Muscle layer of colon (tissue), 2 donors: ENCODE measurements around the gene LPCAT3.

Source experiments
- H3K27ac ChIP-seq: one replicate; pipeline ENCODE4 v1.7.0; 2013; ENCODE audit warnings: low read depth, mild to moderate bottlenecking, low read length, moderate library complexity
- H3K27me3 ChIP-seq, 2 donors: one replicate each; pipeline ENCODE4 v1.7.0; 2013; ENCODE audit warnings: low read length in 2 of 2, mild to moderate bottlenecking in 2 of 2; ENCODE audit not compliant: insufficient read depth in 2 of 2, control insufficient read depth in 1 of 2
- H3K36me3 ChIP-seq: one replicate; pipeline ENCODE4 v1.7.0; 2013; ENCODE audit warnings: mild to moderate bottlenecking, low read length; ENCODE audit not compliant: insufficient read depth
- H3K4me1 ChIP-seq: one replicate; pipeline ENCODE4 v1.7.0; 2013; ENCODE audit warnings: mild to moderate bottlenecking, low read length; ENCODE audit not compliant: insufficient read depth
- H3K4me3 ChIP-seq, 2 donors: one replicate each; pipeline ENCODE4 v1.7.0; 2013; ENCODE audit warnings: low read length in 2 of 2, low read depth in 1 of 2, mild to moderate bottlenecking in 1 of 2, moderate library complexity in 1 of 2
- H3K9ac ChIP-seq: one replicate; pipeline ENCODE4 v1.7.0; 2013; ENCODE audit warnings: low read length
- H3K9me3 ChIP-seq: one replicate; pipeline ENCODE4 v1.7.0; 2013; ENCODE audit warnings: mild to moderate bottlenecking, low read length
- donor health status: abdominal sarcoma.
- donor health status: Adenocarcinoma of cecum.

Gene LPCAT3

GRCh38 chr12:7034464-7034863 is 16.2 kb upstream of the LPCAT3 start:
- Histone ChIP-seq H3K4me3 (no peak overlapping the region), H3K9me3 (no peaks in the 10 kb centered on the region), H3K27ac (no peak overlapping the region), H3K27me3 (no peaks in the 10 kb centered on the region), H3K36me3 (no peaks in the 10 kb centered on the region), H3K9ac (no peak overlapping the region), H3K4me1 (no peaks in the 10 kb centered on the region)

GRCh38 chr12:7032990-7033389 is 14.7 kb upstream of the LPCAT3 start:
- H3K4me3 ChIP-seq = no peak overlapping the region
- H3K4me1 ChIP-seq = no peaks in the 10 kb centered on the region
- no peaks in the 10 kb centered on the region for H3K9me3 ChIP-seq
- H3K9ac ChIP-seq = no peak overlapping the region
- no peaks in the 10 kb centered on the region for H3K27me3 ChIP-seq
- no peak overlapping the region for H3K27ac ChIP-seq
- no peaks in the 10 kb centered on the region for H3K36me3 ChIP-seq

DNA sequence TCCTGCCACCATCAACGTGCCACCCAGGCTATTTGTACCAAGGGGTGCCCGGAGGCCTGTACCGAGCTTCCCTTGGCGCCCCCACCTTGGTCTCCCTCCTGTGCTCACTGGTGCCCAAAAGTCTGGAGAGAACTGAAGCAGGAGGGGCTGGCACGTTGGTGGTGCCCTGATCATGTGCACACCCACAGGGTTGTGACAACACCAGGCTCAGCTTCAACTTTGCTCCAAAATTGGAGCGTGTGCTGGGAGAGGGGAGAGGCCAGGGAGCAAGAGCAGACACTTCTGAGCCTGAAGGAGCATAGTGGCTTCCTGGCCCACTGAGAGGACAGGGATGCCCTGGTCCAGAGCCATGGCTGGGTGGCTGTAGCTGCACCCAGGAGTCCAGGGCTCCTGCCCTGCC is 13.0 kb upstream of the LPCAT3 start:
- Histone ChIP-seq H3K9ac (no peak overlapping the region), H3K27me3 (no peaks in the 10 kb centered on the region), H3K36me3 (no peaks in the 10 kb centered on the region), H3K9me3 (no peaks in the 10 kb centered on the region), H3K4me1 (no peaks in the 10 kb centered on the region), H3K27ac (no peak overlapping the region), H3K4me3 (no peak overlapping the region)

DNA sequence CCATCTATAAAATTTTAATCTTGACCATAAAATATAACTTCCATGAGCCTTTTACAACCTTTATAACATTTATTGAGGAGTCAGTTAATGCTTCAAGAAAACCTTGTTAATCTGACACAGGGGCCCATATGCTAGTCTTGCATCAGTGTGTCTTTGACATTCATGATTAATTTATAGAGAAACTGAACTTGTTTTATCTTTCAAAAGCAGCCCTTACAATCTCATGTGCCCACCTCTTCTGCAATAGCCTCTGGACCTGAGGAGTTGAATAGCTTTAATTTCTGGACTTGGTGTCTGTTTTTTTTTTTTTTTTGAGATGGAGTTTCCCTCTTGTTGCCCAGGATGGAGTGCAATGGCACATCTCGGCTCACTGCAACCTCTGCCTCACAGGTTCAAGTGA is 8.6 kb upstream of the LPCAT3 start:
- Histone ChIP-seq H3K4me1 (no peaks in the 10 kb centered on the region), H3K4me3 (no peak overlapping the region), H3K9me3 (no peaks in the 10 kb centered on the region), H3K9ac (no peak overlapping the region), H3K36me3 (no peaks in the 10 kb centered on the region), H3K27me3 (no peaks in the 10 kb centered on the region), H3K27ac (no peak overlapping the region)

- Histone ChIP-seq H3K36me3 (no peaks in the 10 kb centered on the region), H3K27ac (no peak overlapping the region), H3K4me1 (peaks cover 5% of the 10 kb centered on the region), H3K27me3 (no peaks in the 10 kb centered on the region), H3K9ac (no peak overlapping the region), H3K9me3 (no peaks in the 10 kb centered on the region), H3K4me3 (no peak overlapping the region)
Measured at GRCh38 chr12:7023114-7023513, 4.8 kb upstream of the LPCAT3 start.

DNA sequence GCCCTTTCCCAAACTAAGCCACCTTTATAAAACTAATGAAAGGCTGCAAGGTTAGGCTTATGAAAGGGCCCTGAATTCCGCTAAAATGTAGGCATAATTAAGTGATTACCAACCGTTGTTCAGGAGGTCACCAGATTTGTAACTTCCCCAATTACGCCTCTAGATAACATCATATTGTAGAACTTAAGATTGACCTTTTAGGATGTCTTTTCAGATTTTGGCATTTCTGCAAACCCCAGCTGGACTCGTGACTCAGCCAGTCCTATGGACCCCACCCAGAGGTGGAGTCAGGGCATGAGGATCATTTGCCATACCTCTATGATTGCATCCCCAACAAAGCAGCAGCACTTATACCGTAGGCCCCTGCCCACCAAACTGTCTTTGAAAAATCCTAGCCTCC is 3.7 kb upstream of the LPCAT3 start:
- Histone ChIP-seq H3K27me3 (no peaks in the 10 kb centered on the region), H3K4me3 (no peak overlapping the region), H3K4me1 (peaks cover 14% of the 10 kb centered on the region), H3K36me3 (no peaks in the 10 kb centered on the region), H3K27ac (no peak overlapping the region), H3K9me3 (no peaks in the 10 kb centered on the region), H3K9ac (no peak overlapping the region)

DNA sequence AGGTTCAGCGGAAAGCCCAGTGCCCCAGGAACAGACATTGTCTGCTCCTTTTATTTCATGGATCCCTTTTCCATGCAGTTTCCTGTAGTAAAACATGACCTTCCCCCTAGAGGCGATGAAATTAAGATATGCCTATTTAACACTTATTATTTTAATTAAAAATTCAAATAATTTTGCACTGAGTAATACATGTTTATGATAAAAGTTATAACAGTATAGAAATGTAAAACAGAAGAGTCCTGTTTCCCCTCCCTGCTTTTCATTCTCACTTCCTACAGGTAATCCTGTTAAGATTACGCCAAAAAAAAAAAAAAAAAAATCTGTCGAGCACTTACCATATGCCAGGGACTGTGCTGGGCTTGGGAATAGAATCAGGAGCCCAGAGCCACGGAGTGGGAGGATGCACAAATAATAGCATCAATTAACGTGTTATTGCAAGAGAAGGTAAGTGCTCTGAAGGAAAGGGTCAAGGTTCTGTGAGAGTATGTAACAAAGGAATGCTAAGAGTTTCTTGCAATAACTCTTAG is 830 bp upstream of the LPCAT3 start:
- no peaks in the 10 kb centered on the region for H3K36me3 ChIP-seq
- H3K27ac ChIP-seq = peak overlapping the region; percentile 98
- peaks cover 16% of the 10 kb centered on the region for H3K4me1 ChIP-seq
- H3K27me3 ChIP-seq = no peaks in the 10 kb centered on the region
- H3K4me3 ChIP-seq = peak overlapping the region in 1 of 2 donors; percentile 94
- no peak overlapping the region for H3K9ac ChIP-seq
- no peaks in the 10 kb centered on the region for H3K9me3 ChIP-seq

- peak overlapping the region; percentile 90 for H3K9ac ChIP-seq
- H3K9me3 ChIP-seq = no peaks in the 10 kb centered on the region
- H3K27ac ChIP-seq = peak overlapping the region; percentile 98
- no peaks in the 10 kb centered on the region for H3K27me3 ChIP-seq
- H3K4me1 ChIP-seq = peaks cover 16% of the 10 kb centered on the region
- peak overlapping the region; percentile 94 for H3K4me3 ChIP-seq
- H3K36me3 ChIP-seq = peaks cover 10% of the 10 kb centered on the region
Measured at GRCh38 chr12:7017870-7018349, 366 bp downstream of the LPCAT3 start.

DNA sequence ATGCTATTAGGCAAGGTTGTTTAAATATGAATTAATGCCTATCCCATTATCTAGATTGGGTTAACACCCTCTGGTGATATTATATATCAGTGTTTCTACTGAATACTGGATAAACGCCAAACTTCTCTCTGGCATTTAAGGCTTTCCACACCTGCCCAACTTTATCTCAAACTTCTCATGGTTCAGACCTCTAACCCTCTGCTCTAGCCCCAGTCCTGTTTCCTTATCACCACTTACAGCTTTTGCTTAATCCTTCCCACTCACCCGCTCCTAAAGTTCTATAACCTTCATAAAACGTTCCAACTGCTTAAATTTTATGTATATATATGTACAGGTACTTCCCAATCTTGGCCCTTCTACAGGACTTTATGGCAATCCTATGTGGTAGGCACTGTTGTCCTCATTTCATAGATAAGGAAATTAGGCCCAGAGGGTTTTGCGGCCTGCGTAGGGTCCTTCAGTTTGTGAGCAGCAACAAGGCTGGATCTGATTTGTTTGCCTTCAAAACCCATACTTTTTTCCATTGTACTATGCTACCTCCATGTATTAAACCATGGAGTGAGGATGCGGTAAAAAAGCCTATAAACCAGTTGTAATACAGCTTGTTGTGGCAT is 1.2 kb downstream of the LPCAT3 start:
- peak overlapping the region; percentile 90 for H3K9ac ChIP-seq
- peaks cover 16% of the 10 kb centered on the region for H3K4me1 ChIP-seq
- H3K9me3 ChIP-seq = no peaks in the 10 kb centered on the region
- H3K27ac ChIP-seq = no peak overlapping the region
- peaks cover 18% of the 10 kb centered on the region for H3K36me3 ChIP-seq
- H3K27me3 ChIP-seq = no peaks in the 10 kb centered on the region
- H3K4me3 ChIP-seq = peak overlapping the region; percentile 94

DNA sequence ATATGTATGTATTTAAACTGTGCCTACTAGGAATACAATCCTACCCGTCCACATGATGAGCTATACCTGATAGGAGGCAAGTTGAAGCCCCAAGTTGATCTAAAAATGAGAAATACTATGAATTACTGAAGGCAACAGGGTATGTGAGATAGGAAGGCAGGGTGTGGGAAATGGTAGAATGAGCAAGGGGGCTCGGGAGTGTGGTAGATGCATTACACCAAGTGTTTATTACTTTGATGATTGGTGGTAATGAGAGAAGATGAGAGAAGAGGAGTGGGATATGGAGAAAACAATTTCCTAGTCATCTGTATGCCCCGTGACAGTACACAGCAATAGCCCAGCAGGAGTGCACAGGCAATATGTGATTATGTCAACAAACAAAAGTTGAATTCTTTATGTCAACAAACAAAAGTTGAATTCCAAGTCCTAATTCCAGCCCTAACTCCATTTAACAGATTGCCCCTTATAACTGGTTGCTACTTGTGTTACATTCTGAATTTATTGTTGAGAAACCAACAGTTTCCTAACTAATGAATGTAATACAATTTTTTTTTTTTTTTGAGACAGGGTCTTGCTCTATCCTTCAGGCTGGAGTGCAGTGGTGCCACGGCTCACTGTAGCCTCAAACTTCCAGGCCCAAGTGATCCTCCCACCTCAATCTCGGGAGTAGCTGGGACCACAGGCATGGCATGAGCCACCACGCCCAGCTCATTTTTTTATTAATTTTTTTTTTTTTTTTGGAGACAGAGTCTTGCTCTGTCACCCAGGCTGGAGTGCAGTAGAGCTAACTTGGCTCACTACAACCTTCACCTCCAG is 2.5 kb downstream of the LPCAT3 start:
- H3K36me3 ChIP-seq = peaks cover 18% of the 10 kb centered on the region
- peaks cover 16% of the 10 kb centered on the region for H3K4me1 ChIP-seq
- no peak overlapping the region for H3K4me3 ChIP-seq
- no peaks in the 10 kb centered on the region for H3K9me3 ChIP-seq
- H3K9ac ChIP-seq = no peak overlapping the region
- H3K27me3 ChIP-seq = no peaks in the 10 kb centered on the region
- no peak overlapping the region for H3K27ac ChIP-seq

- peaks cover 18% of the 10 kb centered on the region for H3K36me3 ChIP-seq
- H3K9me3 ChIP-seq = no peaks in the 10 kb centered on the region
- H3K4me1 ChIP-seq = peaks cover 10% of the 10 kb centered on the region
- no peak overlapping the region for H3K4me3 ChIP-seq
- no peak overlapping the region for H3K9ac ChIP-seq
- H3K27ac ChIP-seq = no peak overlapping the region
- H3K27me3 ChIP-seq = no peaks in the 10 kb centered on the region
Measured at GRCh38 chr12:7013101-7013500, 5.2 kb downstream of the LPCAT3 start.
